Chondrocyte (in vitro differentiated cells): ENCODE data around the gene NLRC5. TPM values are rescaled to one million over a fixed set of nuclear protein-coding genes. Genes with fewer than 3 reads are reported as not detected.
A peak's percentile ranks its signal among the peaks of the same experiment; 100 is the strongest.

Experiments used
- DNase-seq: peaks from one replicate; pipeline ENCODE4 v3.0.0; 2021; ENCODE audit warnings: mixed read lengths, low spot score
- H3K27ac Mint-ChIP-seq: one replicate; pipeline ENCODE4 v1.8.0; 2021; ENCODE audit warnings: mild to moderate bottlenecking, moderate library complexity, mixed read lengths; ENCODE audit not compliant: unreplicated experiment
- H3K27me3 Mint-ChIP-seq: 2 replicates; pipeline ENCODE4 v1.8.0; 2021; ENCODE audit warnings: low read depth, mixed read lengths
- H3K36me3 Mint-ChIP-seq: 2 replicates; pipeline ENCODE4 v1.8.0; 2021; ENCODE audit warnings: low read depth, mixed read lengths
- H3K4me1 Mint-ChIP-seq: 2 replicates; pipeline ENCODE4 v1.8.0; 2021; ENCODE audit warnings: low read depth, mild to moderate bottlenecking, mixed read lengths
- H3K4me3 Mint-ChIP-seq: one replicate; pipeline ENCODE4 v1.8.0; 2021; ENCODE audit warnings: mild to moderate bottlenecking, moderate library complexity, mixed read lengths; ENCODE audit not compliant: unreplicated experiment
- H3K9me3 Mint-ChIP-seq: 2 replicates; pipeline ENCODE4 v1.8.0; 2021; ENCODE audit warnings: low read depth, mixed read lengths
- total RNA-seq: library from RNA; stranded (reverse); gene quantifications from 3 replicates; pipeline ENCODE4 v1.2.1, GENCODE V29; 2021
- TF ChIP-seq, protein P1 (sequence below): fragments of 200-600 bp; sonication (generic); IDR thresholded peaks from 2 replicates; pipeline ENCODE4 v1.5.0; 2021; ENCODE audit warnings: antibody characterized with exemption, mild to moderate bottlenecking, moderate library complexity

Gene NLRC5
- total RNA-seq, 1 donor from 2014 or later, result 6.3 TPM

DNA sequence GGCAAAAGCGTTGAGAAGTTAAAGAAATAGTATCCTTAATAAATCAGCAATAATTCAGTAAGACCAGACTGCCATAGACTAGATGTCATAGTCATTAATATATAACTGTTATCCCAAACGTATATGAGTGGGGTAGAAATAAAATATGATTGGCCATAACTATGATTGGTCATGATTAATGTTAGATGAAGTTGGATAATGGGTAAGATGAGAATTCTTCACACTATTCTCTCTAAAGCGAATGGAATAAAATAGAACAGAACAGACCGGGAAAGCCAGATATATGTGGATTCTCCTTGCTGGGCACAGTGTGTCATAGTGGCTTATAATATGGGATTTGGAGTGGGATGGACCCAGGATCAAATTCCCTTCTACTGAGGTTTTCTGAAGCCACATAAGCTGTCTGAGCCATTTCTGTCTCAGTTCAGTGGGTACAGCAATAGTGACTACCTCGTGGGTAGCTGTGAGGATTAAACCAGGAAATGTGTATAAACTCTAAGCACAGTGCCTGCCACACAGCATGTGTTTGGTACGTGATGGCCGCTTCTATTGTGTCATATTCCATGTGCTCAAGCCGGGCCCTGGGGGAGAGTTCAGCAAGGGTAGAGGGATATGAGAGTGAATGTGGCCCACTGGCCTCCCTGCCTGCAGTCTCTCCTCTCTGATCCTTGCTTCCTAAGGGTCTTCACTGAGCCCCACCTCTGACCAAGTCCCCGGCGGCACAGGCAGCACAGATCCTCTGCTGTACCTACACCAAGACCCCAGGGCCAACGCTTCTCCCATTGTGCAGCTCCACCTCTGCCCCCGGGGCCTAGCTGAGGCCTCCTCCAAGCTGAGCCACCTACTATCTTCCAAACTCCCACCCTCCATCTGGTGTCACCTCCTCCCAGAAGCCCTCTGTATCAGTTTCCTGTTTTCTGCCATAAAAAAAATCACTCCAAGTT is 23.9 kb upstream of the NLRC5 start:
- H3K27me3 Mint-ChIP-seq, result no peaks in the 10 kb centered on the region
- peak; percentile 68 for DNase-seq
- TF ChIP-seq, protein P1, sequence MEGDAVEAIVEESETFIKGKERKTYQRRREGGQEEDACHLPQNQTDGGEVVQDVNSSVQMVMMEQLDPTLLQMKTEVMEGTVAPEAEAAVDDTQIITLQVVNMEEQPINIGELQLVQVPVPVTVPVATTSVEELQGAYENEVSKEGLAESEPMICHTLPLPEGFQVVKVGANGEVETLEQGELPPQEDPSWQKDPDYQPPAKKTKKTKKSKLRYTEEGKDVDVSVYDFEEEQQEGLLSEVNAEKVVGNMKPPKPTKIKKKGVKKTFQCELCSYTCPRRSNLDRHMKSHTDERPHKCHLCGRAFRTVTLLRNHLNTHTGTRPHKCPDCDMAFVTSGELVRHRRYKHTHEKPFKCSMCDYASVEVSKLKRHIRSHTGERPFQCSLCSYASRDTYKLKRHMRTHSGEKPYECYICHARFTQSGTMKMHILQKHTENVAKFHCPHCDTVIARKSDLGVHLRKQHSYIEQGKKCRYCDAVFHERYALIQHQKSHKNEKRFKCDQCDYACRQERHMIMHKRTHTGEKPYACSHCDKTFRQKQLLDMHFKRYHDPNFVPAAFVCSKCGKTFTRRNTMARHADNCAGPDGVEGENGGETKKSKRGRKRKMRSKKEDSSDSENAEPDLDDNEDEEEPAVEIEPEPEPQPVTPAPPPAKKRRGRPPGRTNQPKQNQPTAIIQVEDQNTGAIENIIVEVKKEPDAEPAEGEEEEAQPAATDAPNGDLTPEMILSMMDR, result no peak
- H3K36me3 Mint-ChIP-seq, result no peaks in the 10 kb centered on the region
- no peaks in the 10 kb centered on the region for H3K9me3 Mint-ChIP-seq
- peak overlapping the region; percentile 36 for H3K27ac Mint-ChIP-seq
- H3K4me3 Mint-ChIP-seq, result no peak overlapping the region
- H3K4me1 Mint-ChIP-seq, result peaks cover 15% of the 10 kb centered on the region

DNA sequence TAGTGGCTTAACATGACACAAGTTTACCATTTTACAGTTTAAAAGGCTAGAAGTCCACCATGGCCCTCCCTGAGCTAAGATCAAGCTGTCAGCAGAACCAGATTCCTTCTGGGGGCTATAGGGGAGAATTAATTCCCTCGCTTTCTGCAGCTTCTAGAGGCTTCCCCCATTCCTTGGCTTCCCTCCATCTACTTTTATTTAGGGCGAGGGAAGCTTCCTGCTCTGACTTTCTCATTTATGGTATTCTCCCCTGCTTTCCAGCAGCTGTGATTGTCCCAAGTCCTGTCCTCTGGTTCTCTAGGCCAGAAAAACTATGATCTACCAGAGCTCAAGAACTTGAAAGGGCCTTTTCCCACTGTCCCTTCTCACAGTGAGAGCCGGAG is 23.3 kb upstream of the NLRC5 start:
- Mint-ChIP-seq H3K27ac (no peak overlapping the region), H3K27me3 (no peaks in the 10 kb centered on the region)

DNA sequence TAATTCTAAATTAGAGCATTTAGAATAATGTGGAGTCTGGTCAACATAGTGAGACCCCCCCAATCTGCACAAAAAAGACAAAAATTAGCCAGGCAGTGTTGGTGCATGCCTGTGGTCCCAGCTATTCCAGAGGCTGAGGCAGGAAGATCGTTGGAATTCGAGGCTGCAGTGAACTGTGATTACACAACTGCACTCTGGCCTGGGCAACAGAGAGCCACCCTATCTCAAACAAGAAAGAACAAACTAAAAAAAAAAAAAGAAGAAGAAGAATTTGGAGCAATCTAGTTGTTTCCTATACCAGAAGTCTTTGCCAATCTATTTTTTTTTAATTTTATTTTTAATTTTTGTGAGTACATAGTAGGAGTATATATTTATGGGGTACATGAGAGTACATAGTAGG is 21.6 kb upstream of the NLRC5 start:
- DNase-seq, result no peak
- H3K27ac Mint-ChIP-seq, result no peak overlapping the region
- peaks cover 10% of the 10 kb centered on the region for H3K4me1 Mint-ChIP-seq
- H3K9me3 Mint-ChIP-seq, result no peaks in the 10 kb centered on the region
- H3K27me3 Mint-ChIP-seq, result peaks cover 3% of the 10 kb centered on the region
- TF ChIP-seq, protein P1, result no peak
- H3K4me3 Mint-ChIP-seq, result no peak overlapping the region
- H3K36me3 Mint-ChIP-seq, result no peaks in the 10 kb centered on the region

More for the DNA sequence above, 23.3 kb upstream of the NLRC5 start:
- Mint-ChIP-seq H3K36me3 (no peaks in the 10 kb centered on the region), H3K9me3 (no peaks in the 10 kb centered on the region), H3K4me3 (no peak overlapping the region), H3K4me1 (peaks cover 12% of the 10 kb centered on the region)
- no peak for DNase-seq
- TF ChIP-seq, protein P1, result no peak

DNA sequence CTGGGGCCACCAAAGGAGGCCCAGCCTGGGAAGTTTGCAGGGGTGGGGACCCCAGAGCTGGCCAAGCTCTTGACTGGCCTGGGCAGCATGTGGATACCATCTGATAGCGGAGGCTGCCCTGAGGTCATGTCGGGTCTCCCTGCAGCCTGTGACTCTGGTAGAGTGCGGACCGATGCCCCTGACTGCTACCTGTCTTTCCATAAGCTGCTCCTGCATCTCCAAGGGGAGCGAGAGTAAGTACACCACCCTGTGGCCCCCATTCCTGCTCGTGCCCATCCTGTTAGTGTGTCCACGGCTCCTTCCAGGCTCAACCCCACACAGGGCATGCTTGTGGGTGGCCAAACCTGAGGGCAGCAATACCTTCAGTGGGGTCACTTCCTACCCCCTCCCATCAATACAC is 19.6 kb upstream of the NLRC5 start:
- peaks cover 10% of the 10 kb centered on the region for H3K4me1 Mint-ChIP-seq
- H3K27me3 Mint-ChIP-seq, result peaks cover 3% of the 10 kb centered on the region
- H3K9me3 Mint-ChIP-seq, result no peaks in the 10 kb centered on the region
- DNase-seq, result peak; percentile 83
- no peak overlapping the region for H3K27ac Mint-ChIP-seq
- H3K36me3 Mint-ChIP-seq, result no peaks in the 10 kb centered on the region
- no peak overlapping the region for H3K4me3 Mint-ChIP-seq
- TF ChIP-seq, protein P1, result no peak

DNA sequence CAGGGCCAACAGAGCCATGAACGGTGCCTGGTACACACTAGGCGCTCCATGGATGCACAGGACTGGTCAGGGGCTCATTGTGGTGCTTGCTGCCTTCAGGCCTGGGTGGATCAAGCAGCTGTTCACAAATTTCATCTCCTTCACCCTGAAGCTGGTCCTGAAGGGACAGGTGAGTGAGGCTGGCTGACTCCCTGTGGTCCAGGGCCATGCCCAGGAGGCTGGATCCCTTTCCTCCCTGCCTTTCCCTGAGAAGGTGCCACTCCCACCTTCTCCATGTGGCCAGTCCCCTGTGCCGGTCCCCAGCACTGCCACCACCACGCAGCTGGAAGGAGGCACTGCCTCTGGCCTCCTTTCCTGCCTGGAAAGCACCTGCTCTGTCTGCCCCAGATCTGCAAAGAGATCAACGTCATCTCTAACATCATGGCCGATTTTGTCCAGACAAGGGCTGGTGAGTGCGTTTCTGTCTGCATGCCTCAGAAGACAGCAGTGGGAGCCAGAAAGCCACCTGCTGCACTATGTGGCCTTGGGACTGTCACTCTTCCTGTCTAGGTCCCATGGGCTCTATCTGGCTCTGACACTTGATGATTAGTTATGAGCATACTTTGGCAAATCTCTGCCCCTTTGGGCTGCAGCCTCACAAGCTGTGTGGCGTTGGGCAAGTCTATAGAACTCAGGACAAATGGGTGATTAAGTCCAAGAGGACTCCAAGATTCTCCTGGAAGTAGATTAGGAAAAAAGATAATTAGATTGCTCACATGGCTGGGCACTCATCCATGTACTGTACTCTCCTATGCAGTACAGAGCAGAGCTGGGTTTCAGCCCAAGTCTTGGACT is 18.2 kb upstream of the NLRC5 start:
- no peak overlapping the region for H3K27ac Mint-ChIP-seq
- H3K4me1 Mint-ChIP-seq, result no peaks in the 10 kb centered on the region
- H3K4me3 Mint-ChIP-seq, result no peak overlapping the region
- no peaks in the 10 kb centered on the region for H3K9me3 Mint-ChIP-seq
- peaks cover 6% of the 10 kb centered on the region for H3K27me3 Mint-ChIP-seq
- TF ChIP-seq, protein P1, result no peak
- H3K36me3 Mint-ChIP-seq, result peaks cover 1% of the 10 kb centered on the region
- no peak for DNase-seq
